Fibroblast of pulmonary artery (primary cell): ENCODE data around the gene KRT17.
"Not testable (repeated sequence)": the region's sequence is repeated elsewhere in the genome, so short reads cannot be mapped to it uniquely, and the experiment has no call there.

Source experiments
- DNase-seq: peaks from one replicate; pipeline ENCODE4 v3.0.0-alpha.2; 2010; ENCODE audit warnings: low read depth
- H3K4me3 ChIP-seq: replicated peaks from 2 replicates; pipeline ENCODE4 v1.5.1; 2011; ENCODE audit warnings: low read depth, mild to moderate bottlenecking, control low read depth, low read length, moderate library complexity
- CTCF ChIP-seq: IDR thresholded peaks from 2 replicates; pipeline ENCODE4 v1.5.1; 2011; ENCODE audit warnings: mild to moderate bottlenecking, control low read depth, low read length, inconsistent platforms; ENCODE audit errors: missing control alignments

The KRT17 gene

GRCh38 chr17:41625602-41626001 is 1.2 kb upstream of the KRT17 start:
- H3K4me3 ChIP-seq = no peak overlapping the region
- no peak for TF ChIP-seq CTCF
- DNase-seq = no peak

GRCh38 chr17:41623184-41623861 is 1.1 kb downstream of the KRT17 start:
- DNase-seq, H3K4me3 ChIP-seq: not testable (repeated sequence)

GRCh38 chr17:41622340-41623183 is 1.8 kb downstream of the KRT17 start:
- not testable (repeated sequence) for H3K4me3 ChIP-seq, DNase-seq

- no peak overlapping the region for H3K4me3 ChIP-seq
- no peak for DNase-seq
- TF ChIP-seq CTCF = no peak
Measured at GRCh38 chr17:41621916-41622315, 2.5 kb downstream of the KRT17 start.

- DNase-seq, H3K4me3 ChIP-seq: not testable (repeated sequence)
Measured at GRCh38 chr17:41621435-41621817, 2.9 kb downstream of the KRT17 start.

GRCh38 chr17:41620583-41621434 is 3.6 kb downstream of the KRT17 start:
- no peak for TF ChIP-seq CTCF
- no peak overlapping the region for H3K4me3 ChIP-seq
- DNase-seq = peak; percentile 55

GRCh38 chr17:41619927-41620582 is 4.3 kb downstream of the KRT17 start:
- DNase-seq = not testable (repeated sequence)

GRCh38 chr17:41619036-41619926 is 5.1 kb downstream of the KRT17 start:
- no peak for TF ChIP-seq CTCF
- DNase-seq = no peak
- no peak overlapping the region for H3K4me3 ChIP-seq

More at GRCh38 chr17:41619927-41620582, 4.3 kb downstream of the KRT17 start:
- not testable (repeated sequence) for H3K4me3 ChIP-seq
